ENCODE results near the gene EPHB2.

The EPHB2 gene

GRCh38 chr1:22670352-22670975, 40.2 kb upstream of the EPHB2 start:
- Histone ChIP-seq H3K27me3 (ENCODE audit: insufficient read depth, low read length, poor library complexity, severe bottlenecking) (no peaks in the 10 kb centered on the region), H4K20me1 (ENCODE audit: insufficient read depth, low read length, poor library complexity, severe bottlenecking) (no peaks in the 10 kb centered on the region), H3K9me2 (replicated peaks; ENCODE audit: low read depth, low read length) (no peaks in the 10 kb centered on the region), H3K4me1 (ENCODE audit: insufficient read depth, low read length, poor library complexity, severe bottlenecking) (no peaks in the 10 kb centered on the region), H2AFZ (ENCODE audit: low read length) (no peak overlapping the region), H3K36me3 (ENCODE audit: insufficient read depth, low read length) (no peaks in the 10 kb centered on the region), H3K9ac (ENCODE audit: low read depth, low read length, poor library complexity, severe bottlenecking) (no peak overlapping the region), H3K79me2 (ENCODE audit: insufficient read depth, low read length) (no peaks in the 10 kb centered on the region), H3K4me3 (ENCODE audit: low read length, poor library complexity, severe bottlenecking) (no peak overlapping the region), H3F3A (ENCODE audit: low read depth) (no peaks in the 10 kb centered on the region), H3K4me2 (ENCODE audit: low read depth, low read length, poor library complexity, severe bottlenecking) (no peak overlapping the region), H3K9me3 (ENCODE audit: insufficient read depth, low read depth, low read length) (no peaks in the 10 kb centered on the region)
- TF ChIP-seq, protein P1, sequence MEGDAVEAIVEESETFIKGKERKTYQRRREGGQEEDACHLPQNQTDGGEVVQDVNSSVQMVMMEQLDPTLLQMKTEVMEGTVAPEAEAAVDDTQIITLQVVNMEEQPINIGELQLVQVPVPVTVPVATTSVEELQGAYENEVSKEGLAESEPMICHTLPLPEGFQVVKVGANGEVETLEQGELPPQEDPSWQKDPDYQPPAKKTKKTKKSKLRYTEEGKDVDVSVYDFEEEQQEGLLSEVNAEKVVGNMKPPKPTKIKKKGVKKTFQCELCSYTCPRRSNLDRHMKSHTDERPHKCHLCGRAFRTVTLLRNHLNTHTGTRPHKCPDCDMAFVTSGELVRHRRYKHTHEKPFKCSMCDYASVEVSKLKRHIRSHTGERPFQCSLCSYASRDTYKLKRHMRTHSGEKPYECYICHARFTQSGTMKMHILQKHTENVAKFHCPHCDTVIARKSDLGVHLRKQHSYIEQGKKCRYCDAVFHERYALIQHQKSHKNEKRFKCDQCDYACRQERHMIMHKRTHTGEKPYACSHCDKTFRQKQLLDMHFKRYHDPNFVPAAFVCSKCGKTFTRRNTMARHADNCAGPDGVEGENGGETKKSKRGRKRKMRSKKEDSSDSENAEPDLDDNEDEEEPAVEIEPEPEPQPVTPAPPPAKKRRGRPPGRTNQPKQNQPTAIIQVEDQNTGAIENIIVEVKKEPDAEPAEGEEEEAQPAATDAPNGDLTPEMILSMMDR (conservative IDR thresholded peaks at IDR 0.05; ENCODE audit: low read length) = no peak
- TF ChIP-seq EZH2phosphoT487 (IDR thresholded peaks at IDR 0.05; ENCODE audit: borderline replicate concordance) = no peak

DNA sequence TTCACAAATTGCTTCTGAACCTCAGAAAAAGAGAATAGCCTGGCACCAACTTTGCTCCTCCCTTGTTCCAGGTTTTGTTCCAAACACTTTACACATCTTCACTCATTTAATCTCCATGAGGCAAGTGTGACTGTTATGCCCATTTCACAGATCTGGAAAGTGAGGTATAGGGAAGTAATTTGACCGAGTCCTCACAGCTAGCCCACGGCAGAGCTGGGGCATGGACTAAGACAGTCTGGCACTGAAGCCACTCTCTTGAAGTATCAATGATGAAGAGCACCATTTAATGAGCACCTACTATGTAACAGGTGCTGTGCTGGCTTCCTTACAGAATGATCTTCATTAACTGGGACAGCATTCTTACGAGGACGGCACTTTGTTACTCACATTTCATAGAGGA, 38.6 kb upstream of the EPHB2 start:
- H3F3A ChIP-seq (ENCODE audit: low read depth) = no peaks in the 10 kb centered on the region
- no peaks in the 10 kb centered on the region for H3K36me3 ChIP-seq (ENCODE audit: insufficient read depth, low read length)
- no peak overlapping the region for H3K4me3 ChIP-seq (ENCODE audit: low read length, poor library complexity, severe bottlenecking)
- H3K4me1 ChIP-seq (ENCODE audit: insufficient read depth, low read length, poor library complexity, severe bottlenecking) = no peaks in the 10 kb centered on the region
- TF ChIP-seq, protein P1 (conservative IDR thresholded peaks at IDR 0.05; ENCODE audit: low read length) = no peak
- no peak for TF ChIP-seq EZH2phosphoT487 (IDR thresholded peaks at IDR 0.05; ENCODE audit: borderline replicate concordance)
- H2AFZ ChIP-seq (ENCODE audit: low read length) = no peak overlapping the region
- H3K9ac ChIP-seq (ENCODE audit: low read depth, low read length, poor library complexity, severe bottlenecking) = no peak overlapping the region
- no peaks in the 10 kb centered on the region for H3K79me2 ChIP-seq (ENCODE audit: insufficient read depth, low read length)
- H4K20me1 ChIP-seq (ENCODE audit: insufficient read depth, low read length, poor library complexity, severe bottlenecking) = no peaks in the 10 kb centered on the region
- no peak overlapping the region for H3K4me2 ChIP-seq (ENCODE audit: low read depth, low read length, poor library complexity, severe bottlenecking)
- H3K9me2 ChIP-seq (replicated peaks; ENCODE audit: low read depth, low read length) = no peaks in the 10 kb centered on the region
- no peaks in the 10 kb centered on the region for H3K9me3 ChIP-seq (ENCODE audit: insufficient read depth, low read depth, low read length)
- H3K27me3 ChIP-seq (ENCODE audit: insufficient read depth, low read length, poor library complexity, severe bottlenecking) = no peaks in the 10 kb centered on the region

GRCh38 chr1:22673486-22674409, 36.9 kb upstream of the EPHB2 start:
- H3K4me2 ChIP-seq (ENCODE audit: low read depth, low read length, poor library complexity, severe bottlenecking) = no peak overlapping the region
- no peaks in the 10 kb centered on the region for H3F3A ChIP-seq (ENCODE audit: low read depth)
- H3K79me2 ChIP-seq (ENCODE audit: insufficient read depth, low read length) = no peaks in the 10 kb centered on the region
- no peak for TF ChIP-seq EZH2phosphoT487 (IDR thresholded peaks at IDR 0.05; ENCODE audit: borderline replicate concordance)
- TF ChIP-seq, protein P1 (conservative IDR thresholded peaks at IDR 0.05; ENCODE audit: low read length) = peak; percentile 89
- no peak overlapping the region for H3K4me3 ChIP-seq (ENCODE audit: low read length, poor library complexity, severe bottlenecking)
- H4K20me1 ChIP-seq (ENCODE audit: insufficient read depth, low read length, poor library complexity, severe bottlenecking) = no peaks in the 10 kb centered on the region
- H3K36me3 ChIP-seq (ENCODE audit: insufficient read depth, low read length) = no peaks in the 10 kb centered on the region
- no peaks in the 10 kb centered on the region for H3K27me3 ChIP-seq (ENCODE audit: insufficient read depth, low read length, poor library complexity, severe bottlenecking)
- H2AFZ ChIP-seq (ENCODE audit: low read length) = no peak overlapping the region
- no peaks in the 10 kb centered on the region for H3K9me2 ChIP-seq (replicated peaks; ENCODE audit: low read depth, low read length)
- H3K9ac ChIP-seq (ENCODE audit: low read depth, low read length, poor library complexity, severe bottlenecking) = no peak overlapping the region
- H3K9me3 ChIP-seq (ENCODE audit: insufficient read depth, low read depth, low read length) = no peaks in the 10 kb centered on the region
- no peaks in the 10 kb centered on the region for H3K4me1 ChIP-seq (ENCODE audit: insufficient read depth, low read length, poor library complexity, severe bottlenecking)

Measured in Loucy (cell line).